ENCODE results near the gene VSTM4. TPM values are rescaled to one million over a fixed set of nuclear protein-coding genes. Genes with fewer than 3 reads are reported as not detected.

VSTM4 gene
- total RNA-seq, 3 donors from 2014 or later (not counting 1 experiment from before 2014, with no cell fraction given) = 0.38 to 0.57 (median 0.45) TPM

GRCh38 chr10:49062229-49062628, 53.1 kb downstream of the VSTM4 start:
- no peak for TF ChIP-seq CTCF (IDR thresholded peaks at IDR 0.05)
- intact Hi-C loops (cut with micrococcal nuclease) = no loop called here
- Mint-ChIP-seq H3K4me1 (no peaks in the 10 kb centered on the region), H3K27me3 (ENCODE audit: low read depth in 2 of 2) (peaks cover 19 to 37% of the 10 kb centered on the region in 2 donors), H3K4me3 (no peak overlapping the region), H3K27ac (no peak overlapping the region), H3K36me3 (peaks cover 33% of the 10 kb centered on the region), H3K9me3 (peaks cover 9 to 11% of the 10 kb centered on the region in 2 donors)
- Histone ChIP-seq H3K4me3 (ENCODE audit: low read length) (no peak overlapping the region), H3K36me3 (ENCODE audit: control insufficient read depth, insufficient read depth, low read length) (no peaks in the 10 kb centered on the region), H3K27ac (ENCODE audit: low read length) (no peak overlapping the region), H3K9me3 (ENCODE audit: control insufficient read depth, insufficient read depth, low read length) (no peaks in the 10 kb centered on the region), H3K4me1 (ENCODE audit: control insufficient read depth, insufficient read depth, low read length) (no peaks in the 10 kb centered on the region), H3K27me3 (ENCODE audit: control insufficient read depth, insufficient read depth, low read length) (no peaks in the 10 kb centered on the region)
- no peak for ATAC-seq
- no peak for DNase-seq

- H3K9me3 ChIP-seq (ENCODE audit: control insufficient read depth, insufficient read depth, low read length) = no peaks in the 10 kb centered on the region
- ATAC-seq = no peak
- no peak overlapping the region for H3K4me3 Mint-ChIP-seq
- peaks cover 21 to 37% of the 10 kb centered on the region in 2 donors for H3K27me3 Mint-ChIP-seq (ENCODE audit: low read depth in 2 of 2)
- H3K4me3 ChIP-seq (ENCODE audit: low read length) = no peak overlapping the region
- H3K36me3 Mint-ChIP-seq = peaks cover 33% of the 10 kb centered on the region
- no peaks in the 10 kb centered on the region for H3K36me3 ChIP-seq (ENCODE audit: control insufficient read depth, insufficient read depth, low read length)
- H3K4me1 Mint-ChIP-seq = no peaks in the 10 kb centered on the region
- no peak overlapping the region for H3K27ac Mint-ChIP-seq
- H3K27ac ChIP-seq (ENCODE audit: low read length) = no peak overlapping the region
- peaks cover 9 to 11% of the 10 kb centered on the region in 2 donors for H3K9me3 Mint-ChIP-seq
- H3K27me3 ChIP-seq (ENCODE audit: control insufficient read depth, insufficient read depth, low read length) = no peaks in the 10 kb centered on the region
- DNase-seq = no peak
- WGBS (ENCODE audit: insufficient coverage) = no CpG with 5 or more reads among the region's 1 CpG
- TF ChIP-seq CTCF (IDR thresholded peaks at IDR 0.05) = no peak
- no peaks in the 10 kb centered on the region for H3K4me1 ChIP-seq (ENCODE audit: control insufficient read depth, insufficient read depth, low read length)
- intact Hi-C loops (cut with micrococcal nuclease) = no loop called here
These were observed 53.7 kb downstream of the VSTM4 start for GRCh38 chr10:49061667-49062066.

GRCh38 chr10:49058463-49059255, 56.7 kb downstream of the VSTM4 start:
- H3K27me3 Mint-ChIP-seq (ENCODE audit: low read depth in 2 of 2) = peaks cover 21 to 40% of the 10 kb centered on the region in 2 donors

More at GRCh38 chr10:49058463-49059255, 56.7 kb downstream of the VSTM4 start:
- no peak for ATAC-seq
- H3K36me3 Mint-ChIP-seq = peaks cover 32% of the 10 kb centered on the region
- no peaks in the 10 kb centered on the region for H3K4me1 ChIP-seq (ENCODE audit: control insufficient read depth, insufficient read depth, low read length)
- no peak overlapping the region for H3K4me3 Mint-ChIP-seq
- no peak overlapping the region for H3K27ac ChIP-seq (ENCODE audit: low read length)
- 86% methylated on average over 7 of the region's 7 CpGs for WGBS (ENCODE audit: insufficient coverage)
- no peaks in the 10 kb centered on the region for H3K36me3 ChIP-seq (ENCODE audit: control insufficient read depth, insufficient read depth, low read length)
- no peak for TF ChIP-seq CTCF (IDR thresholded peaks at IDR 0.05)
- intact Hi-C loops (cut with micrococcal nuclease) = no loop called here
- H3K9me3 Mint-ChIP-seq = peaks cover 9 to 11% of the 10 kb centered on the region in 2 donors
- no peaks in the 10 kb centered on the region for H3K27me3 ChIP-seq (ENCODE audit: control insufficient read depth, insufficient read depth, low read length)
- no peaks in the 10 kb centered on the region for H3K4me1 Mint-ChIP-seq
- H3K27ac Mint-ChIP-seq = no peak overlapping the region
- no peaks in the 10 kb centered on the region for H3K9me3 ChIP-seq (ENCODE audit: control insufficient read depth, insufficient read depth, low read length)
- no peak for DNase-seq
- H3K4me3 ChIP-seq (ENCODE audit: low read length) = no peak overlapping the region
